ENCODE measurements around the gene LUM. TPM values are rescaled to one million over a fixed set of nuclear protein-coding genes. Genes with fewer than 3 reads are reported as not detected.

LUM gene
- total RNA-seq, 1 donor from 2014 or later: 33.9 TPM

DNA sequence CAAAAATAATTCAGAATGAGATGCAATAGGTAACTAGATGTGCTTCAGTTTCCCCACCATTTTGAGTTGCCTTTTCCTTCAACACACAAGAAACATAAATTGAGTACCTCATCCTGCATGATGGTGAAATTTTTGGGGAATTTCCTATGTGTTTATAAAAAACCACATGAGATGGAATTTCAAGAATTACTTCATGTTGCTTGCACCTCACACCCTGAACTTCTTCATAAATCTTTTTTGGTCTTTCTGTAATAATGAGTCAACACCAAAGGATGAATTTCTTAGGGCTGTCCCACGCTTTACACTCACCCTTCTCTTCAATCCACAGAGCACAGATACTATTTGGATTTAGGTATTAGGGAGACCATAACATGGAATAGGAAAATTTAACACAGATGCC is 22.6 kb upstream of the LUM start:
- peaks cover 6% of the 10 kb centered on the region for H3K9me3 Mint-ChIP-seq
- H3K36me3 Mint-ChIP-seq (ENCODE audit: low read depth): peaks cover 3% of the 10 kb centered on the region
- DNase-seq (ENCODE audit: low read depth, low spot score): no peak
- H3K27me3 Mint-ChIP-seq (ENCODE audit: low read depth): no peaks in the 10 kb centered on the region
- H3K4me3 Mint-ChIP-seq: no peak overlapping the region
- TF ChIP-seq, protein P1, sequence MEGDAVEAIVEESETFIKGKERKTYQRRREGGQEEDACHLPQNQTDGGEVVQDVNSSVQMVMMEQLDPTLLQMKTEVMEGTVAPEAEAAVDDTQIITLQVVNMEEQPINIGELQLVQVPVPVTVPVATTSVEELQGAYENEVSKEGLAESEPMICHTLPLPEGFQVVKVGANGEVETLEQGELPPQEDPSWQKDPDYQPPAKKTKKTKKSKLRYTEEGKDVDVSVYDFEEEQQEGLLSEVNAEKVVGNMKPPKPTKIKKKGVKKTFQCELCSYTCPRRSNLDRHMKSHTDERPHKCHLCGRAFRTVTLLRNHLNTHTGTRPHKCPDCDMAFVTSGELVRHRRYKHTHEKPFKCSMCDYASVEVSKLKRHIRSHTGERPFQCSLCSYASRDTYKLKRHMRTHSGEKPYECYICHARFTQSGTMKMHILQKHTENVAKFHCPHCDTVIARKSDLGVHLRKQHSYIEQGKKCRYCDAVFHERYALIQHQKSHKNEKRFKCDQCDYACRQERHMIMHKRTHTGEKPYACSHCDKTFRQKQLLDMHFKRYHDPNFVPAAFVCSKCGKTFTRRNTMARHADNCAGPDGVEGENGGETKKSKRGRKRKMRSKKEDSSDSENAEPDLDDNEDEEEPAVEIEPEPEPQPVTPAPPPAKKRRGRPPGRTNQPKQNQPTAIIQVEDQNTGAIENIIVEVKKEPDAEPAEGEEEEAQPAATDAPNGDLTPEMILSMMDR (conservative IDR thresholded peaks at IDR 0.05): no peak
- H3K4me1 Mint-ChIP-seq: peaks cover 5% of the 10 kb centered on the region
- H3K27ac Mint-ChIP-seq (ENCODE audit: unreplicated experiment): no peak overlapping the region

DNA sequence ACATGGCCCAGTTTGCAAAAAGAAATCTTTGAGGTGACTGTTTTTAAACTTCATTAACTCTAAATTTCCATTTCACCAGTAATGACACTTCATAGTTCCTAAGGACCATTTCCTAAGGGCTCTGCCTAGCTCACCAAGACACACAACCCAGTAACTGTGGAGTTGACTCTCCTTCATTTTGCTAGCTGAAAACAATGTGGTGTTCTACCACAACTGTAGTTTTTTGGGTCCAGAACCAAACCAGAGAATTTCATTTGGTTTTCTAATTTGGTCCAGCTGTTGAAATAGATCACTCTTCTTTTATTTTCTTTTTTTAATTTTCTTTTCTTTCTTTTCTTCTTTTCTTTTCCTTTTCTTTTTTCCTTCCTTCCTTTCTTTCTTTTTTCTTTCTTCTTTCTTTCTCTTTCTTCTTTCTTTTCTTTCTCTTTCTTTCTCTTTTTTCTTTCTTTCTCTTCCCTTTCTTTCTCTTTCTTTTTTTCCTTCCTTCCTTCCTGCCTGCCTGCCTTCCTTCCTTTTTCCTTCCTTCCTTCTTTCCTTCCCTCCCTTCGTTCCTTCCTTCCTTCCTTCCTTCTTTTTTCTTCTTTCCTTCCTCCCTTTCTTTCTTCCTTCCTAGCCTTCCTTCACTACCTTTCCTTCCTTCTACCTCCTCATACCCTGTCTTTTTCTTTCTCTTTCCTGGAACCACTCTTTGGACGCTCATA is 18.5 kb upstream of the LUM start:
- Mint-ChIP-seq H3K4me1 (no peaks in the 10 kb centered on the region), H3K4me3 (no peak overlapping the region), H3K27ac (ENCODE audit: unreplicated experiment) (no peak overlapping the region), H3K27me3 (ENCODE audit: low read depth) (no peaks in the 10 kb centered on the region), H3K36me3 (ENCODE audit: low read depth) (no peaks in the 10 kb centered on the region), H3K9me3 (no peaks in the 10 kb centered on the region)
- DNase-seq (ENCODE audit: low read depth, low spot score): no peak
- TF ChIP-seq, protein P1 (conservative IDR thresholded peaks at IDR 0.05): no peak

DNA sequence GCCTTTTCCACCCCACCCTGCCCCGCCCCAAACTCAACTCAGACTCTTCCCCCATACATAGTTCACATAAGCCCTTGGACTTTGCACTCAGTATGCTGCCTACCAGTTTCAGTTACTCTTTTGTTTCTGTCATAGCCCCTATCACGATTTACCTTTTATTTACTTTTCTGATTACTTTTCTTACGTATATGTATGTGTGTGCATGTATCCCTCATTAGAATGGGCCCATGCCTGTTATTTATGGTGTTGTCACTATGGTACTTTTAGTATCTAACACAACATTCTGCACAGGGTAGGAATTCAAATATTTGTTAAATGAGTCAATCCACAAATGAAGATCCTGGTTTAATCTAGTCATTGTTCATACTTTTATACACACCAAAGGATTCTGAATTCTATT is 16.5 kb upstream of the LUM start:
- Mint-ChIP-seq H3K27ac (ENCODE audit: unreplicated experiment) (no peak overlapping the region), H3K36me3 (ENCODE audit: low read depth) (no peaks in the 10 kb centered on the region), H3K4me3 (no peak overlapping the region), H3K9me3 (no peaks in the 10 kb centered on the region), H3K4me1 (no peaks in the 10 kb centered on the region), H3K27me3 (ENCODE audit: low read depth) (no peaks in the 10 kb centered on the region)
- no peak for DNase-seq (ENCODE audit: low read depth, low spot score)
- TF ChIP-seq, protein P1 (conservative IDR thresholded peaks at IDR 0.05): no peak

DNA sequence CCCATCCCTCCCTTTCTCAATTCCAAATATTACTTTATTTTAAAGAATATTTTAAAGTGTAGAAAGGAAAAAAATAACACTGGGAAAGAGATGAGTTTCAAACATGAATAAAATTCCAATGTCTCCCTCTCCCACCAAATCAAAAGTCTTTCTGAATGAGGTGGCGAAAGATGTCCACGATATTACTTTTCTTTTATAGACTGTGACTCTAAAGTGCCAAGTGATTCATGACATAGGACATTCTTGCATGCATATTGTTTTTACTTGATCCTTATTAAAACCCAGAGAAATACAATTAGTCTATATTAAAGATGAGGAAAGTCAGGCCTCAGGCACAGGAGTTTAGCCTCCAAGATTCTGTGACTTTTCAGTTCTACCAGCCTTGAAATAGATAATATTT is 16.0 kb upstream of the LUM start:
- H3K27ac Mint-ChIP-seq (ENCODE audit: unreplicated experiment): no peak overlapping the region
- TF ChIP-seq, protein P1 (conservative IDR thresholded peaks at IDR 0.05): no peak
- no peaks in the 10 kb centered on the region for H3K27me3 Mint-ChIP-seq (ENCODE audit: low read depth)
- H3K4me1 Mint-ChIP-seq: no peaks in the 10 kb centered on the region
- H3K9me3 Mint-ChIP-seq: peaks cover 3% of the 10 kb centered on the region
- H3K4me3 Mint-ChIP-seq: no peak overlapping the region
- no peaks in the 10 kb centered on the region for H3K36me3 Mint-ChIP-seq (ENCODE audit: low read depth)
- DNase-seq (ENCODE audit: low read depth, low spot score): no peak

DNA sequence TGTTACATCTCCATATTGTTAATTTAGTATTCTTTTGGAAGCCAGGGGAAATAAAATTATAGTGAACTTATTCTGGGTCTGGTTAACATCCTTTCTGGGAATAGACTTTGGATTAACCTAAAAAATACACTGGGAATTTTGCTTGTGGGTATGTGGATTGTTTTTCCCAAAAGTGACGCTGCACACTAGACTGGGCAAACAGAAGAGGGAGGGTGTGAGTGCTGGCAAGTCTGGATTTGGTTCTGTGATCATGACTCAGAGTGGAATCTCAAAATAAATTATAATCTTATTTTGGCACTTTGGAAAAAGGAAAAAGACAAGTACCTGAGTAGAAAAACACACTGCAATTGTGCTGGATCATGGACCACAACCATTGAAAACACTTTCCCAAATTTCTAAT is 15.2 kb upstream of the LUM start:
- TF ChIP-seq, protein P1 (conservative IDR thresholded peaks at IDR 0.05): no peak
- no peak overlapping the region for H3K27ac Mint-ChIP-seq (ENCODE audit: unreplicated experiment)
- no peaks in the 10 kb centered on the region for H3K4me1 Mint-ChIP-seq
- no peak for DNase-seq (ENCODE audit: low read depth, low spot score)
- H3K36me3 Mint-ChIP-seq (ENCODE audit: low read depth): no peaks in the 10 kb centered on the region
- H3K27me3 Mint-ChIP-seq (ENCODE audit: low read depth): no peaks in the 10 kb centered on the region
- H3K4me3 Mint-ChIP-seq: no peak overlapping the region
- peaks cover 4% of the 10 kb centered on the region for H3K9me3 Mint-ChIP-seq
